SW480 (cell line): Measurements from ENCODE around the gene NTF3.

Experiments used
- DNase-seq: peaks from one replicate; pipeline ENCODE4 v3.0.0-alpha.2; 2016; ENCODE audit warnings: low spot score

The NTF3 gene

GRCh38 chr12:5487948-5488625 lies 56.2 kb downstream of the NTF3 start:
- DNase-seq: no peak

- no peak for DNase-seq
These were observed 56.7 kb downstream of the NTF3 start for GRCh38 chr12:5488626-5488955.

GRCh38 chr12:5489017-5489416 lies 57.1 kb downstream of the NTF3 start:
- no peak for DNase-seq

GRCh38 chr12:5489760-5490406 lies 58.0 kb downstream of the NTF3 start:
- no peak for DNase-seq

GRCh38 chr12:5492562-5492961 lies 60.7 kb downstream of the NTF3 start:
- no peak for DNase-seq

- DNase-seq: no peak
These were observed 61.1 kb downstream of the NTF3 start for GRCh38 chr12:5493018-5493417.

GRCh38 chr12:5494343-5494742 lies 62.4 kb downstream of the NTF3 start:
- DNase-seq: no peak

GRCh38 chr12:5497329-5498053 lies 65.6 kb downstream of the NTF3 start:
- DNase-seq: no peak

- DNase-seq: no peak
These were observed 66.2 kb downstream of the NTF3 start for GRCh38 chr12:5498076-5498475.

GRCh38 chr12:5498806-5499205 lies 66.9 kb downstream of the NTF3 start:
- no peak for DNase-seq

- DNase-seq: no peak
These were observed 67.8 kb downstream of the NTF3 start for GRCh38 chr12:5499566-5500330.

- no peak for DNase-seq
These were observed 68.4 kb downstream of the NTF3 start for GRCh38 chr12:5500331-5500659.

- no peak for DNase-seq
These were observed 71.9 kb downstream of the NTF3 start for GRCh38 chr12:5503774-5504173.

GRCh38 chr12:5505116-5505515 lies 73.2 kb downstream of the NTF3 start:
- no peak for DNase-seq

GRCh38 chr12:5505751-5506150 lies 73.8 kb downstream of the NTF3 start:
- DNase-seq: no peak

- DNase-seq: no peak
These were observed 74.4 kb downstream of the NTF3 start for GRCh38 chr12:5506295-5506694.

GRCh38 chr12:5506821-5507231 lies 74.9 kb downstream of the NTF3 start:
- no peak for DNase-seq

GRCh38 chr12:5507401-5507935 lies 75.6 kb downstream of the NTF3 start:
- DNase-seq: no peak

- no peak for DNase-seq
These were observed 76.0 kb downstream of the NTF3 start for GRCh38 chr12:5507944-5508343.

GRCh38 chr12:5509102-5509501 lies 77.2 kb downstream of the NTF3 start:
- DNase-seq: no peak

GRCh38 chr12:5509557-5509956 lies 77.6 kb downstream of the NTF3 start:
- DNase-seq: no peak

GRCh38 chr12:5510251-5510805 lies 78.4 kb downstream of the NTF3 start:
- DNase-seq: no peak
